HepG2 (cell line): Measurements from ENCODE around the gene TRMT1. TPM values are rescaled to one million over a fixed set of nuclear protein-coding genes. Genes with fewer than 3 reads are reported as not detected.

Experiments used
- CBX1 ChIP-seq: IDR thresholded peaks from one replicate; pipeline ENCODE4 v1.6.1; 2016; ENCODE audit warnings: antibody characterized with exemption, low read depth
- ETS1 ChIP-seq: sonication (generic); formaldehyde crosslinking; IDR thresholded peaks from 2 replicates; pipeline ENCODE4 v1.4.0; 2020; ENCODE audit warnings: missing genetic modification reagents
- GMEB1 ChIP-seq: sonication (generic); formaldehyde crosslinking; IDR thresholded peaks from 2 replicates; pipeline ENCODE4 v1.5.1; 2020; ENCODE audit warnings: missing genetic modification reagents, mild to moderate bottlenecking, borderline replicate concordance
- HIVEP1 ChIP-seq: sonication (generic); formaldehyde crosslinking; IDR thresholded peaks from 2 replicates; pipeline ENCODE4 v1.4.0; 2020; ENCODE audit warnings: mild to moderate bottlenecking, missing genetic modification reagents
- IKZF4 ChIP-seq: sonication (generic); formaldehyde crosslinking; IDR thresholded peaks from 2 replicates; pipeline ENCODE4 v1.5.1; 2020; ENCODE audit warnings: borderline replicate concordance, mild to moderate bottlenecking, low read depth, missing genetic modification reagents; ENCODE audit errors: not compliant biosample characterization
- IRF1 ChIP-seq: sonication (generic); formaldehyde crosslinking; IDR thresholded peaks from 2 replicates; pipeline ENCODE4 v1.4.0; 2020; ENCODE audit warnings: low read depth, mild to moderate bottlenecking, missing genetic modification reagents
- SAFB2 ChIP-seq: sonication (generic); formaldehyde crosslinking; IDR thresholded peaks from 2 replicates; pipeline ENCODE4 v1.5.1; 2020; ENCODE audit warnings: missing genetic modification reagents, low read depth, mild to moderate bottlenecking, borderline replicate concordance
- SMAD3 ChIP-seq: sonication (generic); formaldehyde crosslinking; IDR thresholded peaks from 2 replicates; pipeline ENCODE4 v1.4.0; 2020; ENCODE audit warnings: missing genetic modification reagents
- ZFAT ChIP-seq: sonication (generic); formaldehyde crosslinking; conservative IDR thresholded peaks from 2 replicates; pipeline ENCODE4 v1.8.1; 2023; ENCODE audit warnings: missing genetic modification reagents, inconsistent platforms
- ZNF329 ChIP-seq: sonication (generic); formaldehyde crosslinking; IDR thresholded peaks from 2 replicates; pipeline ENCODE4 v1.9.0; 2021; ENCODE audit warnings: low read depth, mild to moderate bottlenecking, missing genetic modification reagents
- ZNF333 ChIP-seq: sonication (generic); formaldehyde crosslinking; IDR thresholded peaks from 2 replicates; pipeline ENCODE4 v1.4.0; 2020; ENCODE audit warnings: mild to moderate bottlenecking, missing genetic modification reagents, borderline replicate concordance
- ZNF33B ChIP-seq: sonication (generic); formaldehyde crosslinking; IDR thresholded peaks from 2 replicates; pipeline ENCODE4 v1.5.1; 2020; ENCODE audit warnings: mild to moderate bottlenecking, missing genetic modification reagents
- ZNF441 ChIP-seq: sonication (generic); formaldehyde crosslinking; IDR thresholded peaks from 2 replicates; pipeline ENCODE4 v1.7.0; 2021; ENCODE audit warnings: missing genetic modification reagents, borderline replicate concordance
- ZNF644 ChIP-seq: IDR thresholded peaks from 2 replicates; pipeline ENCODE4 v1.6.1; 2016; ENCODE audit warnings: low read depth
- ZSCAN12 ChIP-seq: sonication (generic); formaldehyde crosslinking; IDR thresholded peaks from 2 replicates; pipeline ENCODE4 v1.9.0; 2021; ENCODE audit warnings: mild to moderate bottlenecking, missing genetic modification reagents
- polyA plus RNA-seq, 8 experiments: library from polyadenylated mRNA; depleted of rRNA in 3 of 8; stranded (reverse) in 7 of 8; unstranded in 1 of 8; fragments of >200 nt; fragmentation: Illumina TruSeq in 4 of 8; extraction: Trizol in 4 of 8; gene quantifications; 2 replicates each; pipeline versions ENCODE4 v1.2.1 to v1.2.3, GENCODE V29; 2011 to 2016; ENCODE audit warnings: low read depth in 4 of 8, missing spikeins in 1 of 8, mixed read lengths in 1 of 8; ENCODE audit not compliant: insufficient read depth in 1 of 8
- total RNA-seq, 5 experiments: library from RNA; depleted of rRNA; stranded (reverse); fragments of >200 nt; fragmentation: Illumina TruSeq; extraction: Trizol; gene quantifications; 2 replicates each; pipeline ENCODE4 v1.2.3, GENCODE V29; 2016; ENCODE audit warnings: low read depth in 1 of 5
- TF ChIP-seq, protein P1 (sequence below): sonication (generic); formaldehyde crosslinking; IDR thresholded peaks from 2 replicates; pipeline ENCODE4 v1.5.1; 2020; ENCODE audit warnings: mild to moderate bottlenecking, missing genetic modification reagents, borderline replicate concordance
- TF ChIP-seq, protein P2 (sequence below): sonication (generic); formaldehyde crosslinking; IDR thresholded peaks from 2 replicates; pipeline ENCODE4 v1.4.0; 2020; ENCODE audit warnings: missing genetic modification reagents
- TF ChIP-seq, protein P3 (sequence below): sonication (generic); formaldehyde crosslinking; IDR thresholded peaks from 2 replicates; pipeline ENCODE4 v1.8.1; 2022; ENCODE audit warnings: low read depth, mild to moderate bottlenecking, missing genetic modification reagents
- TF ChIP-seq, protein P4 (sequence below): sonication (generic); formaldehyde crosslinking; IDR thresholded peaks from 2 replicates; pipeline ENCODE4 v1.4.0; 2020; ENCODE audit warnings: missing genetic modification reagents, low read depth, mild to moderate bottlenecking, borderline replicate concordance

Gene TRMT1
- total and polyA plus RNA-seq, 2 of the 13 experiments (the other 11 are each of a cell fraction or from before 2014, with no cell fraction given) = 35.5 to 44.1 TPM

GRCh38 chr19:13117772-13118423 is 1.4 kb upstream of the TRMT1 start, which contains the start of gene NACC1 (continued):
- TF ChIP-seq, protein P1, sequence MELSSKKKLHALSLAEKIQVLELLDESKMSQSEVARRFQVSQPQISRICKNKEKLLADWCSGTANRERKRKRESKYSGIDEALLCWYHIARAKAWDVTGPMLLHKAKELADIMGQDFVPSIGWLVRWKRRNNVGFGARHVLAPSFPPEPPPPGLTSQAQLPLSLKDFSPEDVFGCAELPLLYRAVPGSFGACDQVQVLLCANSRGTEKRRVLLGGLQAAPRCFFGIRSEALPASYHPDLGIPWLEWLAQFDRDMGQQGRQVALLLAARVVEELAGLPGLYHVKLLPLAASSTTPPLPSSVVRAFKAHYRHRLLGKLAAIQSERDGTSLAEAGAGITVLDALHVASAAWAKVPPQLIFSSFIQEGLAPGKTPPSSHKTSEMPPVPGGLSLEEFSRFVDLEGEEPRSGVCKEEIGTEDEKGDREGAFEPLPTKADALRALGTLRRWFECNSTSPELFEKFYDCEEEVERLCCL (CRISPR knock-in tag) = no peak
- TF ChIP-seq ZFAT (no peak), HIVEP1 (no peak), ZNF441 (no peak; the same call in 1 of the 2 replicates), ZNF329 (CRISPR knock-in tag) (no peak), ZNF333 (no peak), ZNF644 (no peak), IKZF4 (CRISPR knock-in tag) (no peak), SMAD3 (CRISPR knock-in tag) (no peak), SAFB2 (CRISPR knock-in tag) (no peak), IRF1 (CRISPR knock-in tag) (no peak), CBX1 (no peak), GMEB1 (CRISPR knock-in tag) (no peak; the same call in 1 of the 2 replicates), ETS1 (CRISPR knock-in tag) (no peak), ZSCAN12 (no peak), ZNF33B (CRISPR knock-in tag) (no peak)
- TF ChIP-seq, protein P2, sequence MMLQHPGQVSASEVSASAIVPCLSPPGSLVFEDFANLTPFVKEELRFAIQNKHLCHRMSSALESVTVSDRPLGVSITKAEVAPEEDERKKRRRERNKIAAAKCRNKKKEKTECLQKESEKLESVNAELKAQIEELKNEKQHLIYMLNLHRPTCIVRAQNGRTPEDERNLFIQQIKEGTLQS (CRISPR knock-in tag) = no peak
- TF ChIP-seq, protein P3, sequence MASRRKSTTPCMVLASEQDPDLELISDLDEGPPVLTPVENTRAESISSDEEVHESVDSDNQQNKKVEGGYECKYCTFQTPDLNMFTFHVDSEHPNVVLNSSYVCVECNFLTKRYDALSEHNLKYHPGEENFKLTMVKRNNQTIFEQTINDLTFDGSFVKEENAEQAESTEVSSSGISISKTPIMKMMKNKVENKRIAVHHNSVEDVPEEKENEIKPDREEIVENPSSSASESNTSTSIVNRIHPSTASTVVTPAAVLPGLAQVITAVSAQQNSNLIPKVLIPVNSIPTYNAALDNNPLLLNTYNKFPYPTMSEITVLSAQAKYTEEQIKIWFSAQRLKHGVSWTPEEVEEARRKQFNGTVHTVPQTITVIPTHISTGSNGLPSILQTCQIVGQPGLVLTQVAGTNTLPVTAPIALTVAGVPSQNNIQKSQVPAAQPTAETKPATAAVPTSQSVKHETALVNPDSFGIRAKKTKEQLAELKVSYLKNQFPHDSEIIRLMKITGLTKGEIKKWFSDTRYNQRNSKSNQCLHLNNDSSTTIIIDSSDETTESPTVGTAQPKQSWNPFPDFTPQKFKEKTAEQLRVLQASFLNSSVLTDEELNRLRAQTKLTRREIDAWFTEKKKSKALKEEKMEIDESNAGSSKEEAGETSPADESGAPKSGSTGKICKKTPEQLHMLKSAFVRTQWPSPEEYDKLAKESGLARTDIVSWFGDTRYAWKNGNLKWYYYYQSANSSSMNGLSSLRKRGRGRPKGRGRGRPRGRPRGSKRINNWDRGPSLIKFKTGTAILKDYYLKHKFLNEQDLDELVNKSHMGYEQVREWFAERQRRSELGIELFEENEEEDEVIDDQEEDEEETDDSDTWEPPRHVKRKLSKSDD (CRISPR knock-in tag) = no peak
- TF ChIP-seq, protein P4, sequence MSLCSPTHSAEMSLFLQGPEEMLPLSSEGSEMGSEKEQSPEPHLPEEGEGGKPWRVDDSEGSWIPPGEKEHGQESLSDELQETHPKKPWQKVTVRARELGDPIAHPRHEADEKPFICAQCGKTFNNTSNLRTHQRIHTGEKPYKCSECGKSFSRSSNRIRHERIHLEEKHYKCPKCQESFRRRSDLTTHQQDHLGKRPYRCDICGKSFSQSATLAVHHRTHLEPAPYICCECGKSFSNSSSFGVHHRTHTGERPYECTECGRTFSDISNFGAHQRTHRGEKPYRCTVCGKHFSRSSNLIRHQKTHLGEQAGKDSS (CRISPR knock-in tag) = no peak
